CD4-positive, alpha-beta T cell treated with Interleukin-4 for 1 hour (primary cell): ENCODE measurements around the gene ZNF654.
A peak's percentile ranks its signal among the peaks of the same experiment; 100 is the strongest.
"Not testable (repeated sequence)": the region's sequence is repeated elsewhere in the genome, so short reads cannot be mapped to it uniquely, and the experiment has no call there.

ENCODE experiments used
- DNase-seq, 2 donors: peaks; one replicate each; pipeline ENCODE4 v3.0.0-alpha.2; 2020 to 2022

Gene ZNF654

GRCh38 chr3:88075072-88075471, 16.0 kb downstream of the ZNF654 start:
- no peak for DNase-seq

- DNase-seq, result no peak
Measured at GRCh38 chr3:88075497-88075896, 16.4 kb downstream of the ZNF654 start.

- no peak for DNase-seq
Measured at GRCh38 chr3:88076712-88077111, 17.7 kb downstream of the ZNF654 start.

- no peak for DNase-seq
Measured at GRCh38 chr3:88078932-88079331, 19.9 kb downstream of the ZNF654 start.

- no peak for DNase-seq
Measured at GRCh38 chr3:88082854-88083253, 23.8 kb downstream of the ZNF654 start.

GRCh38 chr3:88084097-88084501, 25.0 kb downstream of the ZNF654 start:
- DNase-seq, result no peak

- DNase-seq, result no peak
Measured at GRCh38 chr3:88090681-88091080, 31.6 kb downstream of the ZNF654 start.

- no peak for DNase-seq
Measured at GRCh38 chr3:88092270-88092669, 33.2 kb downstream of the ZNF654 start.

- DNase-seq, result no peak
Measured at GRCh38 chr3:88093266-88093665, 34.2 kb downstream of the ZNF654 start.

- no peak for DNase-seq
Measured at GRCh38 chr3:88101142-88101541, 42.1 kb downstream of the ZNF654 start.

- no peak for DNase-seq
Measured at GRCh38 chr3:88105325-88105724, 46.3 kb downstream of the ZNF654 start.

- DNase-seq, result no peak
Measured at GRCh38 chr3:88112289-88112688, 53.2 kb downstream of the ZNF654 start.

- peak; percentile 53 to 77 for DNase-seq
Measured at GRCh38 chr3:88113311-88114162, 54.5 kb downstream of the ZNF654 start.

GRCh38 chr3:88114878-88115549, 56.0 kb downstream of the ZNF654 start:
- no peak for DNase-seq

GRCh38 chr3:88117683-88118082, 58.6 kb downstream of the ZNF654 start:
- no peak for DNase-seq

- DNase-seq, result not testable (repeated sequence)
Measured at GRCh38 chr3:88118603-88119002, 59.5 kb downstream of the ZNF654 start.

GRCh38 chr3:88123526-88123925, 64.5 kb downstream of the ZNF654 start:
- no peak for DNase-seq

- no peak for DNase-seq
Measured at GRCh38 chr3:88131695-88132094, 72.6 kb downstream of the ZNF654 start.

GRCh38 chr3:88132894-88133293, 73.8 kb downstream of the ZNF654 start:
- no peak for DNase-seq

- DNase-seq, result no peak
Measured at GRCh38 chr3:88133711-88134263, 74.7 kb downstream of the ZNF654 start.

- DNase-seq, result no peak
Measured at GRCh38 chr3:88137836-88138235, 78.8 kb downstream of the ZNF654 start.

- no peak for DNase-seq
Measured at GRCh38 chr3:88141458-88142083, 82.5 kb downstream of the ZNF654 start.

GRCh38 chr3:88142094-88142624, 83.1 kb downstream of the ZNF654 start:
- no peak for DNase-seq
